Vagina (tissue), 2 donors: ENCODE data around the gene GPN2.

Experiments
- CTCF ChIP-seq, 3 experiments: fragments of 450-650 bp in 2 of 3; fragments of 200-600 bp in 1 of 3; sonication (generic) in 1 of 3; IDR thresholded peaks; one replicate each; pipeline ENCODE4 v1.5.1; 2017 to 2019; ENCODE audit warnings: antibody characterized with exemption in 3 of 3, mild to moderate bottlenecking in 2 of 3, moderate library complexity in 2 of 3
- POLR2A ChIP-seq, 2 donors: fragments of 450-650 bp; IDR thresholded peaks; one replicate each; pipeline ENCODE4 v1.6.1; 2017; ENCODE audit warnings: antibody characterized with exemption in 2 of 2, mild to moderate bottlenecking in 2 of 2, moderate library complexity in 2 of 2
- POLR2AphosphoS5 ChIP-seq, 2 donors: sonication (generic); formaldehyde crosslinking; IDR thresholded peaks; one replicate each; pipeline ENCODE4 v1.9.0; 2017; ENCODE audit warnings: antibody characterized with exemption in 2 of 2, mild to moderate bottlenecking in 2 of 2, low read depth in 1 of 2; ENCODE audit not compliant: insufficient read depth in 1 of 2

GRCh38 chr1:26861286-26861701 lies 28.8 kb downstream of the GPN2 start:
- TF ChIP-seq CTCF (IDR thresholded peaks at IDR 0.05) (no peak), POLR2A (IDR thresholded peaks at IDR 0.05) (no peak), POLR2AphosphoS5 (IDR thresholded peaks at IDR 0.05; ENCODE audit: insufficient read depth in 1 of 2, low read depth in 1 of 2) (no peak)
